G401 (cell line): ENCODE data around the gene KRTAP19-8. TPM values are rescaled to one million over a fixed set of nuclear protein-coding genes. Genes with fewer than 3 reads are reported as not detected.

ENCODE experiments used
- DNase-seq: peaks from one replicate; pipeline ENCODE4 v3.0.0-alpha.2; 2015; ENCODE audit warnings: low spot score
- in situ Hi-C: cut with HindIII; loops from 2 replicates; pipeline ENCODE4 v1.10.0; 2016; ENCODE audit warnings: low sequenced_read_pairs, mixed read lengths
- total RNA-seq: library from RNA; depleted of rRNA; stranded (reverse); fragments of >200 nt; shearing (Covaris generic); gene quantifications from 2 replicates; pipeline ENCODE4 v1.2.3, GENCODE V29; 2014; rRNA removed

Gene KRTAP19-8
- total RNA-seq, 1 experiment from 2014 or later: not detected

DNA sequence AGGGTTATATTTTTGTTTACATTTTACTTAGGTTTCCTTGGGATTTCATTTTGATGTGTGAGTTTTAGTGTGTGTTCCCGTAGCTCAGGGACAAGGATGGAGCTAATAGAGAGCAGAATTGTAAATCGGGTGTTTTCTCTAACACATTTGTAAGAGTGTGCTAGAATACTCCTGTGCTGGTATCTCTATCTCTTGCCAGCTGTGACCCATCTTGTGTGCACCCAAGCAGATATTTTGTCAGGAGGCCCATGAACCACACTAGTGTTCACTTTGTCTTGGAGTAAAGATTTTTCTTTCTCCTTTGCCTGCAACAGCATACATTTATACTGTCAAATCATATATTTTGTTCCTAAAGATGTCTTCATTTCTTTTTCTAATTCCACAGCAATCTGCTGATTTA is 23.4 kb downstream of the KRTAP19-8 start:
- in situ Hi-C loops: no loop called here

DNA sequence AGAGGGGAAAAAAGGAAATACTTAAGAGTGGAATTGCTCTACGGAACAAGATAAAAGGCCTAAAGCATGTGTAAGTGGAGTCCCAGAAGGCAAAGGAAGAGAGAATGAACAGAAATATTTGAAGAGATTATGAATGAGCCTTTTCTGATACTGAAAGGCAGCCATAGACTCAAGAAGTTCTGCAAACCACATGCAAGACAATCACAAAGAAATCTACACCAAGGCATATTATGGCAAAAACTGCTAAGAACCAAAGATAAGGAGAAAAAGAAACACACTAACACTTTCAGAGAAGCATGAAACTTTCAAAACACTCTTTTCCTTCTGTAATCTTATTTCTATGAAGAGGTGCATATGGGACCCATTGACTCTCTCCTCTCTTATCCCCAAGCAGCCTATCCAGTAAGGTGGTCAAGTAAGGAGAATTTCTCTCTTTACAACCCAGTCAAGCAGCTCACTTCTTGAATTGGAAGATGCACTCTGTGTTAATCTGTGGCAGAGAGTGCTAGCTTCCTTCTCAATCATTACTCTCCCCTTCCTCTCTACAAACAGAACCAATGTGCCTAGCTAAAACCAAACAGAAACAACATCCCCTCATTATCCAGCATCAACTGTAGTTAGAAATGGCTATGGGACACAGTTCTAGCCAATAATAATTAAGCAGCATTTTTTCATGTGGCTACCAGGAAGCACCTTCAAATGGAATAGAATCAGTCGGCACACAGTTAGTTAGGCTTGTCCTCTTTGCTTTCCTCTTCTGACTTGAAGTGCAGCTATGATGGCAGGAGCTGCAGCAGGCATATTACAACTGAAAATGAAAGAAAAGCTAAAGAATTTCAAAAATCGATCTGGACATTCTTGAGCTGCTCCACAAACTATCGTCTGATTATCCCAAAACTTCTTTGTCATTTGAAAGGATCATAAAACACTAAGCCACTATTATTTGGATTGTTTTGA is 25.9 kb downstream of the KRTAP19-8 start:
- DNase-seq: no peak
- in situ Hi-C loops: no loop called here

More for the DNA sequence above, 23.4 kb downstream of the KRTAP19-8 start:
- DNase-seq: no peak

DNA sequence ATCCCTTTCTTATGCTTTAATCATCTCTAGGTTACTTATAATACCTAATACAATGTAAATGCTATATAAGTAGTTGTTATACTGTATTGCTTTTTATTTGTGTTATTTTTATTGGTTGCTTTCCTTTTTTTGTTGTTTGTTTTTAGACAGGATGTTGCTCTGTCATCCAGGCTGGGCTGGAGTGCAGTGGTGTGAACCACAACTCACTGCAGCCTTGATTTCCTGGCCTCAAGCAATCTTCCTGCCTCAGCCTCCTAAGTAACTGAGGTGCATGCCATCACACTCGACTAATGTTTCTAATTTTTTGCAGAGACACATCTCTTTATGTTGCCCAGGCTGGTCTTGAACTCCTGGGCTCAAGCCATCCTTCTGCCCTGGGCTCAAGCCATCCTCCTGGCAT is 26.9 kb downstream of the KRTAP19-8 start:
- in situ Hi-C loops: no loop called here
- no peak for DNase-seq

DNA sequence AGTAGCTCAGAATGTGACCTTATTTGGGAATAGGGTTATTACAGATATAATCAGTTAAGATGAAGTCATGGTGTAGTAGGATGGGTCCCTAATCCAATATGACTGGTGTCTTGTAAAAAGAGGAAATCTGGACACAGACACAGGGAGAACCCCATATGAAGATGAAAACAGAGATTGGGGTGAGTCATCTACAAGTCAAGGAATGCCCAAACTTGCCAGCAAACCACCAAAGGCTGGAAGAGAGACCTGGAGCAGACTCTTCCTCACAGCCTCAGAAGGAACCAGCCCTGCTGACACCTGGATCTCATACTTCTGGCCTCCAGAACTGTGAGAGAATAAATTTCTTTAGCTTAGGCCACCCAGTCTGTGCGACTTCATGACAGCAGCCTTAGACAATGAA is 29.9 kb downstream of the KRTAP19-8 start:
- DNase-seq: no peak
- in situ Hi-C loops: no loop called here

DNA sequence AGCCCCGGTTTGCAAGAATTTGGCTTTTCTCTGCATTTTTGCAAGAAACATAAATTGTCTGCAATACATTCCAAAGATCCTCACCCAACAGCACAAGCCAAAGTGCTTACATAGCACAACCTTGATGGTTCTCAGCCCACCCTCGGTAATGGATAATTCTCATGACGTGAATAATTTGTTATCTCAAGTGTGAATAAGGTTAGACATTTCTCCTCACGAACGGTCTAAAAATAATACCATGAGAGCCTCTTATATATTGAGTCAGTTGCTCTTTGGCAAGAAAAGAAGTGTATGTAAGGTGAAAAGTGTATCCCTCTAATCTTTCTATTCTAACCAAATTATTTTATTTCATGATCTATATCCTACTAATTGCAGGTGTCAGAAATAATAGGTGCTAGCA is 33.3 kb downstream of the KRTAP19-8 start:
- in situ Hi-C loops: no loop called here
- no peak for DNase-seq

DNA sequence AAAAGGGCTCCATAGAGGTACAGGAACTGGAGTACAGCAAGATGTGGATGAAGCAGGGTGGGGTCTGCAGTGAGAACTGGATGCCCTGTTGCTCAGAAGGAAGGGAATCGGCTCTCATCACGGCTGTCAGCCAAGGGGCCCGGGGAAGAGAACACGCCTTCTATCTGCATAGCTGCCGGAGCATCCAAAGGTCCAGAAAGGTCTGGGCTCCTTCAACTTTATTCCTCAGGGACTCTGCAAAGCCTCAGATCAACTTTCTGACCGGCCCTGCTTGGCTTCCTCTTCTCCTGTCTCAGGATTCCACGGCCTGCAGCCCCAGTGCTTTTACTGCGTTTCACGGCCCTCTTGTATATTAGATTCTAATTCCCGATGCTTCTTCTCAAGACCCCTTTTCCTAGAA is 34.8 kb downstream of the KRTAP19-8 start:
- DNase-seq: no peak
- in situ Hi-C loops: no loop called here

DNA sequence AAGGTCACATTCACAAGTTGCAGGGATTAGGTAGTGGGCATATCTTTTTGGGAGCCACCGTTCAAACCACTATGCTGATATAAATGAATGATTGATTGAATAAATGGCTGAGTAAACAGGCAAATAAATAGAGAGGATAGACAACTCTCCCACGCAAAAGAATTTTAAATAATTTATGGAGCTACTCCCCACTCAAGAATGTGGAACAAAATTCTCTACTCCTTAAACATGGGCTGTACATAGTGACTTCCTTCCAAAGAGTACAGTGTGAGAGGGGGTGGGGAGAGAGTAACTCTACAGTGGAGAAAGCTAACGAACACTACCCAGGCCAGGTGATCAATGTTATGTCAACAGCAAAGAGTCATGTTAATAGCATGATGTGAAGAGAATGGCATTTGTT is 40.7 kb downstream of the KRTAP19-8 start:
- in situ Hi-C loops: no loop called here

DNA sequence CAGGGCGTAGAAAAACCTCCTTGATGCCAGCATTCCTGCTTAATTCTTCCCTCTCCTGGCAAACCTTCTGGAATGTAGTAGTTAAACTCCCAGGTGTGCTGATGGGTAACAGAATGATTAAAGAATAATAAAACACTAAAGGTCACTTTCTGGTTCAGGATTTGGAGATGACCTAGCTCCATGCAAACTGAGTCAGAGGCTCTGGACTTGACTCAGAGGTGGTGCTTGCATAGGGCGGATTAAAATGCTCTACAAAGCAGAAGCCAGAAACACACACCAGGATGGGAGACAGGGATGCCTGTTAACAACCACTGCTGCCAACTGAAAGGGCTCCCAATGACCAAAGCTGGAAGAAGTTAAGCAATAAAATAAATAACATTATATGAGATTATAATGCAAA is 41.5 kb downstream of the KRTAP19-8 start:
- in situ Hi-C loops: no loop called here

More for the DNA sequence above, 40.7 kb downstream of the KRTAP19-8 start:
- DNase-seq: no peak

DNA sequence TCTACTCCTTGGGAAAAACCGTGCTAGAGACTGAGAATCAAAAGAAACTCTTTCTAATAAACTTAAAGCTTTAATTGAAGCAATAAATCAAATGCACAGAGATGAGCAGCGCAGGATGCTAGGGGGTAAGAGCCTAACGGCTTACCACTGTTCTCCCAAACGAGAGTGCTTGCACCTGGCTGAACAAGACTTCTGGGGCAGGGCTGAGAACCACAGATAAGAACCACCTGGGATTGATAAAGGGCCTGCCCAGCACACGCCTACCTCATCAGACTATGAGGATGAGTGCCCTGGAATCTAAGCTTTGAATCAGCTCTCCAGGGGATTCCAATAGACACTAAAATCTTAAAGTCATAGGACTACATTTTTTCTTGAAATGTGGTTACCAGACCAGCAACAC is 43.3 kb downstream of the KRTAP19-8 start:
- no peak for DNase-seq
- in situ Hi-C loops: no loop called here

More for the DNA sequence above, 41.5 kb downstream of the KRTAP19-8 start:
- no peak for DNase-seq

DNA sequence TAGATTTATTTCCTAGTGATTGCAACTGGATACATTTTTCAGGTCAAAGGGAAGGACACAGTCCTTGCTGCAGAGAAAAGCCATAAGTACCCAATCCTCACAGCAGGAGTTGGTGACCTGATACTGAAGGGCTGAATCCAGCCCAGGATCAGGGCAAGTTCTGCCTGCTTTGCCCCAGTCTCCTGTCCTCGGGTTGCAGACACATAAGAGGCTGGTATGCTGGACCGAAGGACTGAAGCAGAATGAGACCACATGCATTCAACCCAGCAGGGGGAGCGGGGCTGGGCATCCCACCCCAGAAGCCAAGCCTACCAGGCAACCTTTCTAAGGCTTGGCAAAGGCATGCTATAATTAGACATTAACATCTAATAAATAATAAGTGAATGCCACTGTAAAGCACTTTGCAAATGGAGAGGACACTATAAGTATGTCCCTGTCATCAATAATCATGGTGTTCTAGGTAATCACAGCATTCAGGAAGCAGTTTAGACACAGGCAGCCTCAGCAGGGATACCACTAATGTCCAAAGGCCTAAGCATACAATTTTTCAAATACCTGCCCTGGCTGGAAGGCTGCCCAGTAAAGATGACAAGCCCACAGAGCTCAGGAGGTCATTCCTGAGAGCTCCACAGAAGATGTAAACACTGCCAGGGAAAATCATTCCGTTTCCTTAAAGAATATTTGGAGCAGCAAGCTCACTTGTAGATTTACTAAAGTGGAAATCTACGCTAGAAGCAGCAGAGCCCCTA is 47.6 kb downstream of the KRTAP19-8 start:
- no peak for DNase-seq
- in situ Hi-C loops: no loop called here

DNA sequence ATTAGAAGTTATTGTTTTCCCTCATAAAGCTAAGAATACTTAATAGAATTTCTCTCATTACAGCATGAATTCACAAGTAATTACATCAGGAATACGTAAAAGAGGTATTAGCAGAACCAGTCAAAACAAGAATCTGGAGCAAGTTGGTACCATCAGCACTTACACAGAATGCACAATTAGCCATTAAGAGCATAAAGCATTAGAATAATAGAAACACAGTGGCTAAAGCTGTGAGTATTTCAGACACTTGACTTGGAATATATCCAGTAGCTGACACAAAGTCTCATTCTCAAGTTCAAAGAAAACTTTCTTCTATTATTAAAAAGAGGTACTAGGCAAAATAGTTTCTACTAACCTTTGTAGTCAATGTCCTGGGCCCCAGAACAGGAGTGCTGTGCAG is 49.6 kb downstream of the KRTAP19-8 start:
- in situ Hi-C loops: no loop called here
- no peak for DNase-seq

Other genes starting within 250 kb of the KRTAP19-8 start
- not detected in 2 replicates for gene KRTAP8-1, start 225.2 kb downstream of the KRTAP19-8 start, total RNA-seq
- not detected in 2 replicates for gene KRTAP7-1, start 208.7 kb downstream of the KRTAP19-8 start, total RNA-seq
- not detected in 2 replicates for gene KRTAP11-1, start 156.9 kb downstream of the KRTAP19-8 start, total RNA-seq